DOHH2 (cell line): ENCODE measurements around the gene OR13A1.
"Not testable (repeated sequence)": the region's sequence is repeated elsewhere in the genome, so short reads cannot be mapped to it uniquely, and the experiment has no call there.

Experiments
- EZH2phosphoT487 ChIP-seq: fragments of 200-600 bp; sonication (generic); IDR thresholded peaks from 2 replicates; pipeline ENCODE4 v1.6.1; 2017; ENCODE audit warnings: borderline replicate concordance, mild to moderate bottlenecking, antibody characterized with exemption, low read length, moderate library complexity, mixed read lengths
- TF ChIP-seq, protein P1 (sequence below): fragments of 200-600 bp; sonication (generic); IDR thresholded peaks from one replicate; pipeline ENCODE4 v1.5.1; 2014; ENCODE audit warnings: antibody characterized with exemption, mild to moderate bottlenecking, low read depth, low read length; ENCODE audit not compliant: poor library complexity, severe bottlenecking

DNA sequence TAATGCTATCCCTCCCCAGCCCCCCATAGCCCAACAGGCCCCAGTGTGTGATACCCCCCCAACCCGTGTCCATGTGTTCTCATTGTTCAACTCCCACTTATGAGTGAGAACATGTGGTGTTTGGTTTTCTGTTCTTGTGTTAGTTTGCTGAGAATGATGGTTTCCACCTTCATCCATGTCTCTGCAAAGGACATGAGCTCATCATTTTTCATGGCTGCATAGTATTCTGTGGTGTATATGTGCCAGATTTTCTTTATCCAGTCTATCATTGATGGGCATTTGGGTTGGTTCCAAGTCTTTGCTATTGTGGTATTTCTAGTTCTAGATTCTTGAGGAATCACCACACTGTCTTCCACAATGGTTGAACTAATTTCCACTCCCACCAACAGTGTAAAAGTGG lies 11.5 kb upstream of the OR13A1 start:
- TF ChIP-seq, protein P1, sequence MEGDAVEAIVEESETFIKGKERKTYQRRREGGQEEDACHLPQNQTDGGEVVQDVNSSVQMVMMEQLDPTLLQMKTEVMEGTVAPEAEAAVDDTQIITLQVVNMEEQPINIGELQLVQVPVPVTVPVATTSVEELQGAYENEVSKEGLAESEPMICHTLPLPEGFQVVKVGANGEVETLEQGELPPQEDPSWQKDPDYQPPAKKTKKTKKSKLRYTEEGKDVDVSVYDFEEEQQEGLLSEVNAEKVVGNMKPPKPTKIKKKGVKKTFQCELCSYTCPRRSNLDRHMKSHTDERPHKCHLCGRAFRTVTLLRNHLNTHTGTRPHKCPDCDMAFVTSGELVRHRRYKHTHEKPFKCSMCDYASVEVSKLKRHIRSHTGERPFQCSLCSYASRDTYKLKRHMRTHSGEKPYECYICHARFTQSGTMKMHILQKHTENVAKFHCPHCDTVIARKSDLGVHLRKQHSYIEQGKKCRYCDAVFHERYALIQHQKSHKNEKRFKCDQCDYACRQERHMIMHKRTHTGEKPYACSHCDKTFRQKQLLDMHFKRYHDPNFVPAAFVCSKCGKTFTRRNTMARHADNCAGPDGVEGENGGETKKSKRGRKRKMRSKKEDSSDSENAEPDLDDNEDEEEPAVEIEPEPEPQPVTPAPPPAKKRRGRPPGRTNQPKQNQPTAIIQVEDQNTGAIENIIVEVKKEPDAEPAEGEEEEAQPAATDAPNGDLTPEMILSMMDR = not testable (repeated sequence)
- not testable (repeated sequence) for TF ChIP-seq EZH2phosphoT487
